Stimulated activated CD8-positive, alpha-beta memory T cell treated with anti-CD3 and anti-CD28 coated beads, Interleukin-12 subunit alpha, Interleukin-12 subunit beta, amount 100 ng/mL, for 24 hours (primary cell): Measurements from ENCODE around the gene ANO6.

Experiments used
- DNase-seq: peaks from one replicate; pipeline ENCODE4 v3.0.0-alpha.2; 2020; ENCODE audit errors: extremely low read depth

ANO6 gene

DNA sequence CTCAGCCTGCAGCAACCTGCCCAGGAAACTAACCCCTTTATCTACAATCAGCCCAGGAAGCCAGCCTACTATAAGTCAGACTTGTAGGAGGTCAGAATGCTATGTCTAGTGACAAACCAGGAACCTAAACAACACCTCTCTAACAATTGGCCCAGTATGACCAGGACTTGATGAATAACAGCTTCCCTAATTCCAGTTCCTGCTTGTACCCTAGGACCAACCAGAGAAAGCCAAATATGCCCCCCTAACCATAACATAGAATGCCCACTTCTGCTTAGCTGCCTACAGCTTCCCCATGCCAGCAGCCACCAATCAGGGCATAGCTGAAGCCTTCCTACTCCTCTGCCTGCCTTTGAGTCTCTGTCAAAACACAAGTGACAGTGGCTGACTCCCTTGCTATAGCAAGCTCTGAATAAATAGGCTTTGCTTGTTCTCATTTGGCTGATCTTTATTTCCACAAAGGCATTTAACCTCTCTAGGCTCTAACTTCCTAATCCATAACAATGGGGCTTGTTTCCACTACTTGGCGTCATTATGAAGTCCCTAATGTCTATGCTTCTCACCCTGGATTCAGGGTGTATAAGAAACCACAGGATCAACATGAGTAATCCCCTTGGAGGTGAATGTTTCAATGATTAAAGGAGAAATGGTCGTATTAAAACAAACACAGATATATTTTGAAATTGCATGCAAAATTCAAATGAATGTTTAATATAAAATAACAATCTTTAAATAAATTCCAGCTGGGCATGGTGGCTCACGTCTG lies 220.2 kb downstream of the ANO6 start:
- DNase-seq, result no peak

DNA sequence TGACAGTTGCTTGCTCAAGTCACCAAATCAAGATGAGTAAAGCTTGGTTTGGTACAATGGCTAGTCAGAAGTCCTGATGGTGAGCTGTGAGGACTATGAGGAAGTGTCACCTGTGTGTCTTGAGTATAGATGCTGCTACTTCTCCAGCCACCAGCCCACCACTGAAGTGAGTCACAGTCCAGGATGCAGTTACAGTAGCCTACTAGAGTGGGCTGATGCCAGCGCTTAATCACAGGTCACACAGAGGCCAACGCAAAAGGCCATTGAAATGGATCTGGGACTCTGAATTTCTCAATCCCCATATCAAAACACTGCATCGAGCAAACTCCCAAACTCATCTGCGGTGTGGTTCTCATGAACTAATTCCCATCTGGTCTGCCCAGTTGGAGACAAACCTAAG lies 223.1 kb downstream of the ANO6 start:
- no peak for DNase-seq

DNA sequence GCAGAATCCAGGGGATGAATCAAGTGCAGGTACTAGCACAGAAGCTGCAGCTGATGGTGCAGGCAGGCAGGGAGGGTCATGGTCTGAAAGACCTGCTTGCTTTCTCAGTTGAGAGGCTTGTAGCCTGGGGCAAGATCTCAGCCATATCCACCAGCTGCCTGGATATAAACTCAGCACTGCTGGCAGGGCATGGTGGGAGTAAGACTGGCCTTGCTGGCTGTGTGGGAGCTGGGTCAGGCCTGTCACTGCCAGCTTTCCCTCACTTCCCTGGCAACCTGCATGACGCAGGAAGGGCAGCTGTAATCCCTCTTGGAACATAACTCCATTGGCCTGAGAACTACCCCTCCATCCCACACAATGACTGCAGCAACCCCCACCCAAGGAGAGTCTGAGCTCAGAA lies 230.1 kb downstream of the ANO6 start:
- DNase-seq, result no peak

GRCh38 chr12:45458238-45458637 lies 242.3 kb downstream of the ANO6 start:
- DNase-seq, result no peak

GRCh38 chr12:45458854-45459807 lies 243.2 kb downstream of the ANO6 start:
- no peak for DNase-seq

GRCh38 chr12:45462506-45462905 lies 246.6 kb downstream of the ANO6 start:
- no peak for DNase-seq

DNA sequence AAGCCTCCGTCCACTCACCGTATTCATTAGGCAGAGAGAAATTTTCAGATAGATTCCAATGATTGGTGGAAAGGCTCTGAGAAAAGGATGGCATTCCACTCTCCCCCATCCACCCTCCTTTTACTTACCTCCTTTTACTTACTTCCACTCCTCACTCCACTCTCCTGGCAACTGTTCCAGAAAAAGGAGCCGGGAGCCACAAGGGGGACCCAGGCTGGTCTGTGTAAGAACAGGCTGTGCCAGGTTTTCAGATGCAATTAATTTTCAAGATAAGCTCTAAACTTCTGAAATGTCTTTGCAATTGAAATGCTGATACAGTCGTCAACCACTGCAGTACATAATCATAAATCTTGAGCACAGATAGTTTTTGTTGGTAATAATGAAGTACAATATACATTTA lies 248.8 kb downstream of the ANO6 start:
- DNase-seq, result no peak

GRCh38 chr12:45468751-45469615 lies 253.1 kb downstream of the ANO6 start:
- DNase-seq, result no peak

DNA sequence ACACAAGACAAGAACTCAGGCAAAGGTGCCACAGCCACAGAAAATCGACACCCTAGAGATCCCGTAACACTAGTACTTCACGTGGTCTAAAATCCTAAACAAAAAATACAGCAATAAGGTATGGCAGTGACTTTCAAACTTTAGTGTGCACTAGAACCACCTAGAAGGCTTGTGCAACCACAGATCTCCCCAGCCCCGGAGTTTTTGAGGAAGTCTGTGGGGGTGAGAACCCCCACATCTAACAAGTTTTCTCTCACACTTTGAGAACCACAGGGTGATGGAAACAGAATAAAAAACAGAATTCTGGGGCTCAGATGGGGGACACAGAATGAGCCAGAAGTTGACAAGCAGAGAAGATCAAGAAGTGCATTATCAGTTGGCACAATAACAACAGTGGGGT lies 254.0 kb downstream of the ANO6 start:
- no peak for DNase-seq

DNA sequence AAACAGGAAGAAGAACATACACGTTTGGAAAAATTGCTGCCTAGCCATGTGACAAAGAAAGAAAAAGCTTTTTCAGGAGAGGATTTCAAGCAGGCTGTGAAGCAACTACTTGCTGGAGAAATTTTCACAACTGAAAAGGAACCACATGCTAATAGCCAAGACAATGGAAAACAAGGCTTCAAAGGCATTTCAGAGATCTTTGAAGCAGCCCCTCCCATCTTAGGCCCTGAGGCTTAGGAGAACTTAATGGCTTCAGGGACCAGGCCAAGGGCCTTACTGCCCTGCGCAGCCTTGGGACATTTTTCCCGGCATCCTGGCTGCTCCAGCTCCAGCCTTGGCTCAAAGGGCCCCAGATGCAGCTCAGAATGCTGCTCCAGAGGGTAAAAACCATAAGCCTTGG lies 257.7 kb downstream of the ANO6 start:
- no peak for DNase-seq

GRCh38 chr12:45475594-45475993 lies 259.7 kb downstream of the ANO6 start:
- DNase-seq, result no peak

GRCh38 chr12:45477526-45477925 lies 261.6 kb downstream of the ANO6 start:
- no peak for DNase-seq

DNA sequence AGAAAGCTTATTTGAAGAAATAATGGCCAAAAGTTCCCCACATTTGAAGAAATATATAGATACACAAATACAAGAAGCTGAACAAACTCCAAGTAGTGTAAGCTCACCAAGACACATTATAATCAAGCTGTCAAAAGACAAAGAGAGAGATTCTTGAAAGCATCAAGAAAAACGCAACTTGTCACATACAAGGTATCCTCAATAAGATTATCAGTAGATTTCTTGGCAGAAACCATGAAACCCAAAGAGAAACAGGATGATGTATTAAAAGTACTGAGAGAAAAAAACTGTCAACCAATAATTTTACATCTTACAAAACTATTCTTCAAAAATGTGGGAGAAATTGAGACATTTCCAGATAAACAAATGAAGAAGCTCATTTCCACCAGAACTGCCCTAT lies 263.0 kb downstream of the ANO6 start:
- no peak for DNase-seq

DNA sequence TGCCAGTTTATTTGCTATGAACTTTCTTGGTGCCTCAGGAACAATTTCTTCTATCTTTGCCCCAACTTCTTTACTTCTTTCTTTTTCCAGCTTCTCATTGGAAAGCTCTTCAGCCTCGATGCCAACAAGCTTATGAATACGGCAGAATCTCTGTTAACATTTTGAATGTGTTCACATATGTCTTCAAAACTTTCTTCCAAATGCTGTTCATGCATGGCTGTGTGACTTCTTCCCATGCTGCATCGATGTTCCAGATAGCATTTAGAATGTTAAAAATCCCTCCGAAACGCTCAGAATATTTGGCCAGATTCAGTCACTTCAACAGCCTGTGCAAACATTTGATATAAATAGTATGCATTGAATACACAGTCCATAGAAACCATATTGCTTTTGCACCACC lies 265.9 kb downstream of the ANO6 start:
- DNase-seq, result no peak

DNA sequence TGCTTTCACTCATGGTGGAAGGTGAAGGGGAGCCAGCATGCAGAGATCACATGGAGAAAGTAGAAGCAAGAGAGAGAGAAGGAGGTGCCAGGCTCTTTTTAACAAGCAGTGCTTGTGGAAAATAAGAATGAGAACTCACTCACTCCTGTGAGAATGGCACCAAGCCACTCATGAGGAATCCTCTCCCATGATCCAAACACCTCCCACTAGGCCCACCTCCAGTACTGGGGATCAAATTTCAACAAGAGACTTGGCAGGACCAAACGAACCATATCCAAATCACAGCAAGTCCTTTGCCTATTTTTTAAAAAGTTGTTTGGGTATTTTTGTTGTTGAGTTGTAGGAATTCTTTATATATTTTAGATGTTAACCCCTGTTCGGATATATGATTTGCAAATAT lies 267.7 kb downstream of the ANO6 start:
- DNase-seq, result no peak
